ENCODE measurements around the gene VPS50. TPM values are rescaled to one million over a fixed set of nuclear protein-coding genes. Genes with fewer than 3 reads are reported as not detected.

VPS50 gene
- total RNA-seq, 6 donors from 2014 or later = 8.3 to 30.4 (median 21.9) TPM

DNA sequence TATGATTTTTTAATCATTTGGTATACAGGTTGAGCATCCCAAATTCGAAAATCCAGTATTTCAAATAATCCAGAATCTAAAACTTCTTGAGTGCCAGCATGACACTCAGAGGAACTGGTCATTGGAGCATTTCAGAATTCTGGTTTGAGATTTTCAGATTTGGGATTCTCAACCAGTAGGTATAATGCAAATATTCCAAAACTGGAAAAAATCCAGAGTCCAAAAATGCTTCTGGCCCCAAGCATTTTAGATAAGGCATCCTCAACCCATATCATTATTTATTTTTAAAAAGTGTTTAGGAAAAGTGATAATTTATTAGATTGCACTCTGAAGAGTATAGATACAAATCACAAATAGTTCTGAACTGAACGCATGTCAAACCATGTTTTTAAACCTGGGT, 120.7 kb downstream of the VPS50 start:
- WGBS, 2 donors = 92 to 99% methylated on average over 2 of the region's 2 CpGs

GRCh38 chr7:93354815-93355214, 122.6 kb downstream of the VPS50 start:
- H3K4me3 ChIP-seq = no peak overlapping the region
- H3K4me1 ChIP-seq = no peaks in the 10 kb centered on the region
- H3K9me3 ChIP-seq = no peaks in the 10 kb centered on the region
- H3K27ac ChIP-seq = no peak overlapping the region
- H3K36me3 ChIP-seq = peaks cover 0 to 52% (median 5%) of the 10 kb centered on the region in 4 donors
- 84 to 92% methylated on average over 4 of the region's 4 CpGs for WGBS, 2 donors
- ATAC-seq (ENCODE audit: low FRiP score in 2 of 2) (no peak), DNase-seq (no peak)
- H3K27me3 ChIP-seq = no peaks in the 10 kb centered on the region
- TF ChIP-seq POLR2A (IDR thresholded peaks at IDR 0.05) (no peak), POLR2AphosphoS5 (IDR thresholded peaks at IDR 0.05) (no peak), EP300 (IDR thresholded peaks at IDR 0.05) (no peak), CTCF (IDR thresholded peaks at IDR 0.05) (no peak)

More for the DNA sequence above, 120.7 kb downstream of the VPS50 start:
- H3K36me3 ChIP-seq = peaks cover 0 to 48% (median 3%) of the 10 kb centered on the region in 4 donors
- TF ChIP-seq CTCF (IDR thresholded peaks at IDR 0.05) = no peak
- TF ChIP-seq POLR2AphosphoS5 (IDR thresholded peaks at IDR 0.05) = no peak
- no peak for TF ChIP-seq EP300 (IDR thresholded peaks at IDR 0.05)
- no peak for TF ChIP-seq POLR2A (IDR thresholded peaks at IDR 0.05)
- H3K27ac ChIP-seq = no peak overlapping the region
- DNase-seq (no peak), ATAC-seq (ENCODE audit: low FRiP score in 2 of 2) (no peak)
- no peaks in the 10 kb centered on the region for H3K27me3 ChIP-seq
- no peak overlapping the region for H3K4me3 ChIP-seq
- no peaks in the 10 kb centered on the region for H3K9me3 ChIP-seq
- no peaks in the 10 kb centered on the region for H3K4me1 ChIP-seq

GRCh38 chr7:93359520-93360198, 127.5 kb downstream of the VPS50 start:
- 78 to 85% methylated on average over 2 of the region's 2 CpGs for WGBS, 2 donors
- Histone ChIP-seq H3K4me3 (no peak overlapping the region), H3K36me3 (peaks cover 0 to 37% (median 5%) of the 10 kb centered on the region in 4 donors), H3K9me3 (no peaks in the 10 kb centered on the region), H3K27me3 (no peaks in the 10 kb centered on the region), H3K27ac (no peak overlapping the region), H3K4me1 (no peaks in the 10 kb centered on the region)
- no peak for DNase-seq
- ATAC-seq (ENCODE audit: low FRiP score in 2 of 2) = no peak
- TF ChIP-seq POLR2AphosphoS5 (IDR thresholded peaks at IDR 0.05) (no peak), CTCF (IDR thresholded peaks at IDR 0.05) (no peak), EP300 (IDR thresholded peaks at IDR 0.05) (no peak), POLR2A (IDR thresholded peaks at IDR 0.05) (no peak)

- H3K27ac ChIP-seq = no peak overlapping the region
- no peaks in the 10 kb centered on the region for H3K9me3 ChIP-seq
- 100% methylated on average over 1 of the region's 1 CpG for WGBS, 2 donors
- ATAC-seq (ENCODE audit: low FRiP score in 2 of 2) (no peak), DNase-seq (no peak)
- no peak overlapping the region for H3K4me3 ChIP-seq
- TF ChIP-seq EP300 (IDR thresholded peaks at IDR 0.05) = no peak
- no peak for TF ChIP-seq POLR2AphosphoS5 (IDR thresholded peaks at IDR 0.05)
- TF ChIP-seq POLR2A (IDR thresholded peaks at IDR 0.05) = no peak
- TF ChIP-seq CTCF (IDR thresholded peaks at IDR 0.05) = no peak
- H3K27me3 ChIP-seq = no peaks in the 10 kb centered on the region
- peaks cover 0 to 18% (median 2%) of the 10 kb centered on the region in 4 donors for H3K36me3 ChIP-seq
- no peaks in the 10 kb centered on the region for H3K4me1 ChIP-seq
These were observed 129.7 kb downstream of the VPS50 start for GRCh38 chr7:93361853-93362252.

GRCh38 chr7:93364806-93365205, 132.6 kb downstream of the VPS50 start:
- DNase-seq (no peak), ATAC-seq (ENCODE audit: low FRiP score in 2 of 2) (no peak)
- WGBS, 2 donors = 80 to 93% methylated on average over 1 of the region's 1 CpG
- Histone ChIP-seq H3K4me3 (no peak overlapping the region), H3K27ac (no peak overlapping the region), H3K9me3 (no peaks in the 10 kb centered on the region), H3K36me3 (no peaks in the 10 kb centered on the region), H3K27me3 (no peaks in the 10 kb centered on the region), H3K4me1 (no peaks in the 10 kb centered on the region)
- no peak for TF ChIP-seq POLR2A (IDR thresholded peaks at IDR 0.05)
- TF ChIP-seq EP300 (IDR thresholded peaks at IDR 0.05) = no peak
- TF ChIP-seq POLR2AphosphoS5 (IDR thresholded peaks at IDR 0.05) = no peak
- TF ChIP-seq CTCF (IDR thresholded peaks at IDR 0.05) = no peak
